Measurements from ENCODE around the gene RNF212B. TPM values are rescaled to one million over a fixed set of nuclear protein-coding genes. Genes with fewer than 3 reads are reported as not detected.
"Not testable (repeated sequence)": the region's sequence is repeated elsewhere in the genome, so short reads cannot be mapped to it uniquely, and the experiment has no call there.

The RNF212B gene
- total RNA-seq, 1 donor from 2014 or later, result not detected

- no peak for DNase-seq (ENCODE audit: missing footprints)
- intact Hi-C loops (cut with DNase I), result no loop called here
- ATAC-seq, result no peak
These were observed 2.9 kb downstream of the RNF212B start for GRCh38 chr14:23240661-23241060.

GRCh38 chr14:23241061-23241715 lies 3.5 kb downstream of the RNF212B start:
- intact Hi-C loops (cut with DNase I); DNase-seq (ENCODE audit: missing footprints); ATAC-seq: not testable (repeated sequence)

- intact Hi-C loops (cut with DNase I), result no loop called here
- ATAC-seq (no peak), DNase-seq (ENCODE audit: missing footprints) (no peak)
These were observed 4.3 kb downstream of the RNF212B start for GRCh38 chr14:23242076-23242475.

GRCh38 chr14:23243066-23243465 lies 5.3 kb downstream of the RNF212B start:
- DNase-seq (ENCODE audit: missing footprints), result no peak
- intact Hi-C loops (cut with DNase I), result no loop called here
- ATAC-seq, result no peak

GRCh38 chr14:23245282-23245681 lies 7.5 kb downstream of the RNF212B start:
- DNase-seq (ENCODE audit: missing footprints), result no peak
- no peak for ATAC-seq
- intact Hi-C loops (cut with DNase I), result no loop called here

GRCh38 chr14:23248601-23249000 lies 10.9 kb downstream of the RNF212B start:
- intact Hi-C loops (cut with DNase I), result no loop called here
- ATAC-seq, result no peak
- no peak for DNase-seq (ENCODE audit: missing footprints)

GRCh38 chr14:23249824-23250223 lies 12.1 kb downstream of the RNF212B start:
- no peak for DNase-seq (ENCODE audit: missing footprints)
- ATAC-seq, result no peak
- intact Hi-C loops (cut with DNase I), result no loop called here

- no peak for ATAC-seq
- intact Hi-C loops (cut with DNase I), result no loop called here
These were observed 14.3 kb downstream of the RNF212B start for GRCh38 chr14:23252006-23252405.

GRCh38 chr14:23252420-23253333 lies 14.9 kb downstream of the RNF212B start:
- intact Hi-C loops (cut with DNase I), result no loop called here
- ATAC-seq, result no peak
- DNase-seq (ENCODE audit: missing footprints), result no peak

More at GRCh38 chr14:23252006-23252405, 14.3 kb downstream of the RNF212B start:
- no peak for DNase-seq (ENCODE audit: missing footprints)

GRCh38 chr14:23258256-23258655 lies 20.5 kb downstream of the RNF212B start:
- intact Hi-C loops (cut with DNase I), result no loop called here
- DNase-seq (ENCODE audit: missing footprints) (no peak), ATAC-seq (no peak)

- intact Hi-C loops (cut with DNase I), result no loop called here
- ATAC-seq (no peak), DNase-seq (ENCODE audit: missing footprints) (no peak)
These were observed 21.7 kb downstream of the RNF212B start for GRCh38 chr14:23259426-23259825.

GRCh38 chr14:23260849-23261248 lies 23.1 kb downstream of the RNF212B start:
- DNase-seq (ENCODE audit: missing footprints); ATAC-seq: not testable (repeated sequence)
- intact Hi-C loops (cut with DNase I), result loop anchor here (10.0 kb wide), 1 partner anchor 304 kb away; the partner anchor contains the start of gene AP1G2

- DNase-seq (ENCODE audit: missing footprints), result no peak
- no peak for ATAC-seq
- intact Hi-C loops (cut with DNase I), result loop anchor here (5.0 to 10.0 kb wide), 2 partner anchors 108 to 296 kb away; partner anchors contain the start of genes AP1G2 and CMTM5
These were observed 31.5 kb downstream of the RNF212B start for GRCh38 chr14:23269193-23269592.

- ATAC-seq (no peak), DNase-seq (ENCODE audit: missing footprints) (no peak)
- intact Hi-C loops (cut with DNase I), result no loop called here
These were observed 37.7 kb downstream of the RNF212B start for GRCh38 chr14:23275412-23275811.

GRCh38 chr14:23277189-23277588 lies 39.5 kb downstream of the RNF212B start:
- intact Hi-C loops (cut with DNase I), result no loop called here
- ATAC-seq, result no peak

GRCh38 chr14:23277928-23278327 lies 40.2 kb downstream of the RNF212B start:
- DNase-seq (ENCODE audit: missing footprints); ATAC-seq; intact Hi-C loops (cut with DNase I): not testable (repeated sequence)

More at GRCh38 chr14:23277189-23277588, 39.5 kb downstream of the RNF212B start:
- no peak for DNase-seq (ENCODE audit: missing footprints)

- ATAC-seq (no peak), DNase-seq (ENCODE audit: missing footprints) (no peak)
- intact Hi-C loops (cut with DNase I), result no loop called here
These were observed 43.5 kb downstream of the RNF212B start for GRCh38 chr14:23281247-23281646.

- intact Hi-C loops (cut with DNase I), result no loop called here
- no peak for DNase-seq (ENCODE audit: missing footprints)
- no peak for ATAC-seq
These were observed 47.2 kb downstream of the RNF212B start for GRCh38 chr14:23284654-23285529.

GRCh38 chr14:23285530-23286019 lies 47.8 kb downstream of the RNF212B start:
- DNase-seq (ENCODE audit: missing footprints) (no peak), ATAC-seq (peak; percentile 32)
- intact Hi-C loops (cut with DNase I), result loop anchor here (1.0 kb wide), 1 partner anchor 11 kb away; no protein-coding TSS in a partner anchor
